Astrocyte of the cerebellum (primary cell): ENCODE measurements around the gene RSPRY1.
A peak's percentile ranks its signal among the peaks of the same experiment; 100 is the strongest.
"Not testable (repeated sequence)": the region's sequence is repeated elsewhere in the genome, so short reads cannot be mapped to it uniquely, and the experiment has no call there.

Experiments used
- DNase-seq: peaks from one replicate; pipeline ENCODE4 v3.0.0-alpha.2; 2011; ENCODE audit warnings: low read depth
- H3K4me3 ChIP-seq: 2 replicates; pipeline ENCODE4 v1.5.1; 2011; ENCODE audit warnings: mild to moderate bottlenecking, low read depth, low read length, moderate library complexity
- in situ Hi-C: cut with HindIII; loops from 2 replicates; pipeline ENCODE4 v1.10.0; 2017; ENCODE audit warnings: low sequenced_read_pairs
- TF ChIP-seq, protein P1 (sequence below): IDR thresholded peaks from 2 replicates; pipeline ENCODE4 v1.5.1; 2012; ENCODE audit warnings: low read length, low read depth, moderate library complexity, mild to moderate bottlenecking; ENCODE audit errors: missing control alignments

Gene RSPRY1

GRCh38 chr16:57191056-57191571 lies 5.0 kb downstream of the RSPRY1 start:
- TF ChIP-seq, protein P1, sequence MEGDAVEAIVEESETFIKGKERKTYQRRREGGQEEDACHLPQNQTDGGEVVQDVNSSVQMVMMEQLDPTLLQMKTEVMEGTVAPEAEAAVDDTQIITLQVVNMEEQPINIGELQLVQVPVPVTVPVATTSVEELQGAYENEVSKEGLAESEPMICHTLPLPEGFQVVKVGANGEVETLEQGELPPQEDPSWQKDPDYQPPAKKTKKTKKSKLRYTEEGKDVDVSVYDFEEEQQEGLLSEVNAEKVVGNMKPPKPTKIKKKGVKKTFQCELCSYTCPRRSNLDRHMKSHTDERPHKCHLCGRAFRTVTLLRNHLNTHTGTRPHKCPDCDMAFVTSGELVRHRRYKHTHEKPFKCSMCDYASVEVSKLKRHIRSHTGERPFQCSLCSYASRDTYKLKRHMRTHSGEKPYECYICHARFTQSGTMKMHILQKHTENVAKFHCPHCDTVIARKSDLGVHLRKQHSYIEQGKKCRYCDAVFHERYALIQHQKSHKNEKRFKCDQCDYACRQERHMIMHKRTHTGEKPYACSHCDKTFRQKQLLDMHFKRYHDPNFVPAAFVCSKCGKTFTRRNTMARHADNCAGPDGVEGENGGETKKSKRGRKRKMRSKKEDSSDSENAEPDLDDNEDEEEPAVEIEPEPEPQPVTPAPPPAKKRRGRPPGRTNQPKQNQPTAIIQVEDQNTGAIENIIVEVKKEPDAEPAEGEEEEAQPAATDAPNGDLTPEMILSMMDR = no peak

GRCh38 chr16:57192146-57192545 lies 6.0 kb downstream of the RSPRY1 start:
- no peak overlapping the region for H3K4me3 ChIP-seq
- TF ChIP-seq, protein P1 = no peak
- in situ Hi-C loops = no loop called here
- DNase-seq = peak; percentile 58

More at GRCh38 chr16:57191056-57191571, 5.0 kb downstream of the RSPRY1 start:
- in situ Hi-C loops = no loop called here
- no peak overlapping the region for H3K4me3 ChIP-seq
- DNase-seq = no peak

GRCh38 chr16:57192720-57193486 lies 6.8 kb downstream of the RSPRY1 start:
- no peak overlapping the region for H3K4me3 ChIP-seq
- DNase-seq = peak; percentile 34
- TF ChIP-seq, protein P1 = no peak
- in situ Hi-C loops = no loop called here

DNA sequence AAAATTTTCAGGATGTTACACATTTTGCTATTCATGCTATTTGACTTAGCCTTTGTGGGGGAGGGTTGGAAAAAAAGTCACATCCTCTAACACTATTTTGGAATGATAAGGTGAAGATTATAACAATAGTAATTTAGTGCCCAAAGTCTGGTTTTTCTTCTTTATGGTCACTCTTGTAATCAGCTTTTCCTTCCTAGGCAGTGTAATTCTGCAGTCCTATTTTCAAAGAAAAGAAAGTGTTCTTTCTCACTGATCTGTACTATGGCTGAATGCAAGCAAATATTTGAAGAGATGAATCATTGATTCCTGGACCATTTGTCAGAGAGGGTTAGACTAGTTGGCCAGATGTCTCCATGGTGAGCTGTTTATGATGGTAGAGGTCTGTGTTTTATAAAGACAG lies 8.4 kb downstream of the RSPRY1 start:
- no peak overlapping the region for H3K4me3 ChIP-seq
- DNase-seq = peak; percentile 83
- in situ Hi-C loops = no loop called here
- TF ChIP-seq, protein P1 = no peak

DNA sequence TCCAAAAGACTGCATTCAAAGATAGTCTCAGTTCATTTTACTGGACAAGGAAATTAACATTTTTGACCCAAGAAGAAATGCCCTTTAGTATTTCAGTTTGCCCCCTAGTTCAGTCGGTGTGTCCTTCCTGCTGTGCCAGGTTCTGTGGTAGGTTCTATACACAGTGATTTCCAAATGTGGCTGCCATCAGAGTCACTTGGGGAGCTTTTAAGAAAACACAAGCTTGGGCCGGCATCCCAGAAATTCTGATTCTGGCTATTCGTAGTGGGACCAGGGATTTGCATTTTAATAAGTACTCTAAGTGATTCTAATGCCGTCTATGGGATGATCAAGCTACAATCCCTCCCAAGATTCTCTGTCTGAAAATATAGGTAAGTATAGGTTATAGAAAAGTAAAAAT lies 10.2 kb downstream of the RSPRY1 start:
- TF ChIP-seq, protein P1 = no peak
- in situ Hi-C loops = no loop called here
- H3K4me3 ChIP-seq = no peak overlapping the region
- no peak for DNase-seq

DNA sequence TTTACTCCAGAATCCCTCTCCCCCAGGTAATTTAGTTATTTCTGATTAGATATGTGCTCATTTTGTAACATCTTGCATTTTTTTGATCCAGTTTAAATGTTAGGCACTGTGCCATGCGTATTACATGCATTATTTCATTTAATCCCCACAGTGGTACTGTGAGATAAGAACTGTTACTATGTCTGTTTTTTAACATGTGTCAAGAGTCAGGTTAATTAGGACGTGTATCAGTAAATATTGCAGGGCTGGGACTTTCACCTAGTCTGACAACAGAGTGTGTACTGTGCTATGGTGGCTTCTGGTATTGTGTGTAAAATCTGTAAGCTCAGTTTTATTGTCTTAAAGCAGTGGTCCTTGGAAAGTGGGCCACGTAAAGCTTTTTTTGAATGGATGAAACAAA lies 10.6 kb downstream of the RSPRY1 start:
- in situ Hi-C loops = no loop called here
- TF ChIP-seq, protein P1 = no peak
- no peak overlapping the region for H3K4me3 ChIP-seq
- DNase-seq = no peak

GRCh38 chr16:57200321-57200720 lies 14.2 kb downstream of the RSPRY1 start:
- in situ Hi-C loops, DNase-seq, H3K4me3 ChIP-seq: not testable (repeated sequence)

DNA sequence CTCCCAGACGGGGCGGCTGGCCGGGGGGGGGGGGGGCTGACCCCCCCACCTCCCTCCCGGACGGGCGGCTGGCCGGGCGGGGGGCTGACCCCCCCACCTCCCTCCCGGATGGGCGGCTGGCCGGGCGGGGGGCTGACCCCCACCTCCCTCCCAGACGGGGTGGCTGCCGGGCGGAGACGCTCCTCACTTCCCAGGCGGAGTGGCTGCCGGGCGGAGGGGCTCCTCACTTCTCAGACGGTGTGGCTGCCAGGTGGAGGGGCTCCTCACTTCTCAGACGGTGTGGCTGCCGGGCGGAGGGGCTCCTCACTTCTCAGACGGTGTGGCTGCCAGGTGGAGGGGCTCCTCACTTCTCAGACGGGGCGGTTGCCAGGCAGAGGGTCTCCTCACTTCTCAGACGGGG lies 14.8 kb downstream of the RSPRY1 start:
- in situ Hi-C loops, H3K4me3 ChIP-seq, DNase-seq: not testable (repeated sequence)
